NOMO-1 (cell line): Measurements from ENCODE around the gene DDX5.

Source experiments
- DNase-seq, 2 experiments: peaks; one replicate each; lab custom pipeline; 2025; ENCODE audit not compliant: unreplicated experiment in 2 of 2; lab: John Stamatoyannopoulos, UW

Gene DDX5

DNA sequence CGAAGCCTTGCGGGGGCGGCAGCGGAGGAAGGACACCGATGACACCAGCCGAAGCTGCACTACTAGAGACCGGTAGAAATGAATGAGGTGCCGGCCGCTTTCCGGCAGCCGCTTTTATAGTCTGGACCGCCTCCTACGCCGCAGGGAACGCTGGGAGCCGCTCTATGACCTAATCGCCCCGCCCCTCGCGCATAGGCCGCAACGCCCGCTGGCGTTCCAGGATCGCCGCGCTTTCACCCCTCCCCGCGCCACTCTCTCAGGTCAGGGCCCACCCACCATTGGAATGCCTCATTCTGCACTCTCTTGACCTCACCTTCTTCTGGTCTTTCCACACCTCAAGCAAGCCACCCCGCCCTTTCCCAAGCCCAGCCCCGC, at the start of gene DDX5:
Gene DDX5 (minus strand): TSS at position 89 of the 375 bp plus-strand sequence. CDS start 170 bp downstream, outside the sequence.
- DNase-seq = peak; percentile 97

GRCh38 chr17:64555281-64555680, 49.2 kb upstream of the DDX5 start:
- DNase-seq = no peak

GRCh38 chr17:64554028-64554637, 48.0 kb upstream of the DDX5 start:
- DNase-seq = no peak

DNA sequence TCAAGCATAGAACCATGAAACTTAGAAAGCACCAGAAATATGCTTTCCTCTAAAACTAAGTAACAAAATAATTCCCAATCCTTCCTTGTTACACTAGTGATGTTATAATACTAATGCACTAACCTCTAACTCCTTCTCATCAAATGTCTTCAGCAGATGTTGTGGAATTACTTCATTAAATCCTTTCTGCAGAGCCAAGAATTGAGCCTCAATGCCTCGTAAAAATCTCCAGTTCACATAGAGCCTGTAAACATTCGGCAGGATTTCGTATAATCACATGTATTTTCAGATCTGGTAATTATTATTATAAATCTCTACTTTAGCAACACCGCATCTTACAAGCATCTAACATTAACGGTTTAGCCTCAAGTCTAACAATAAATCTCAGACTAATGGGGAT, 45.4 kb upstream of the DDX5 start:
- no peak for DNase-seq

GRCh38 chr17:64547319-64547718, 41.2 kb upstream of the DDX5 start:
- no peak for DNase-seq

DNA sequence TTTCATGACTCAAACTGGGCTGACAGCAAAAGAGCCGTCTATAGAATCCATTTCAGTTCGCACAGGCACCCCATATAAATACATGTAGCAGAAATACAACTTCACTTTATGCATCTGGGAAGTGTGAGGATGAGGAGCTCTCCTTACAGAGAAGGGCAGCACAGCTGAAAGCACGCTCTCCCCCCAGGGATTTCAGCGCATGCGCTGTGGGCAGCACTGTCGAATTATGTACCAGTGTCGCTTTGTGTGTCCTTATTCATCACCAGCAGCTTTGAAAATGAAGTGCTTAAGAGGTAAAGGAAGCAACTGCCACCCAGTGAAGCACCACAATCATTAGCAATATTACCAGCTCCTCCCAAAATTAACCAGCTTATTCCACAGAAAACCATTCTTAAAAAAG, 40.6 kb upstream of the DDX5 start:
- DNase-seq = no peak

DNA sequence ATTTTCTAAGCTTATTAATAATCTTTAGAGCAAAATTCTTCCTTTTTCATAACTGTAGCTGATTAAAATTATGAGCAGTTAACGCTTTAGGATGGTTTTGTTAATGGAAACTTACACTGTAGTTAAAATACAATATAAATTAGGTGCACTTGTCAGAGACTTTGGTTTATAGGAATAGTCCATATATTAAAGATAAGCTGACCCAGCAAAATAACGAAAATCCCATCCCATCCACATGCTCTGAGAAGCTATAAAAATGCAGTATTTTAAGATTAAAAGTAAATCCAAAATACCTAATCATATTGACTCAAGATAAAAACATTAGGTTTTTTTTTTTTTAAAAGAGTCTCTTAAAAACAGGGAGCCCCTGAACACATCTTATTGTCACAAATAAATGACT, 38.7 kb upstream of the DDX5 start:
- no peak for DNase-seq

DNA sequence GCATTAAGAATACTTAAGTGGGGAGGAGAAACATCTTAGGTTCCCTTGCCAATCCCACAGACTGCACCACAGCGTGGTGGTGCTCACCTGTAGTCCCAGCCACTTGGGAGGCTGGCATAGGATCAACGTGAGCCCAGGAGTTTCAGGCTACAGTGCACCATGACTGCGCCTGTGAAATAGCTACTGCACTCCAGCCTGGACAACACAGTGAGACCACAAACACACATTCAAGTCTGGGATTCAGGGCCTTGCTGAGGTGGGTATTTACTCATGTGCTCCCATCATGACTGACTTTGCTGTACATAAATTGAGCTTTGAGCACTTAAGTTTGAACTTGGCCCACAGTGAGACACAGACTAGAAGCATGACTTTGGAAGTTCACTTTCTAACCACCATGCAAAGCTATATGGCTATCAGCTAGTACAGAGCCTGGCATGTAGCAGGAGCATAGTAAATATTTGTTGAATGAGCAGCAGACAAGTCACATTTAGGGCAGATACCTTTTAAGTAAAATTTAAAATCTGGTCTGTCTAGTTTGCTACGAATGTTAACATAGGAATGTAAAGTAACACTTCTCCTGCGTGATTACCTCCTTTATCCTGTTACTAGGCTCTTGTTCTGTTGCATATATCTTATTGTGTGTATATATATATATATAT, 34.2 kb upstream of the DDX5 start:
- DNase-seq = no peak

DNA sequence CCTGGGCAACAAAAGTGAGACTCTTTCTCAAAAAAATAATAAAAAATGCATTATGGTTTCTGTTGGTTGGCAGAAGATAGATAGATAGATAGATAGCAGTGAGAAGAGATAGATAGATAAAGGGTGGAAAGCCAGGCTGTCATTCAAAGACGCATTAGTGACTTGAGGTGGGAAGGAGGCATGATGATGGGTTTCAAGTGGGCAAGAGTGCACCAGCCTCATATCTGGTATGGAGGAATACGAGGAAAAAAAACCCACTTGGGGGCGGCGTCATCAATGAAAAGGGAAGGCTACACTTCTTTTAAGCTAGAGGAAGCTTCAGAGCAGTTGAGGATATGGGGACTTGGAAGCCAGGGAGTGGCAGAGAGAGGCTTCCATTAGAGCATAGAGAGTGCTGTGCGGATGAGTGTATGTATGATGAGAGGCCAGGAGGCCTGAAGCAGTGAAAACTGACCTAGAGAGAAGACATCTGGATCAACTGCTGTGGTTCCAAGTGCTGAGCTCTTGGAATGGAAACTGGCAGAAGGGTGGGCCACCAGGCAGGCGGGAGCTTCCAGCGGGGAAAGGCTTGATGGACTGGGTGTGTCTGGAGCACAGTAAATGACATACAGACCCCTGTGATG, 32.5 kb upstream of the DDX5 start:
- DNase-seq = no peak

- DNase-seq = no peak
Observed at GRCh38 chr17:64537488-64537887, 31.4 kb upstream of the DDX5 start.

DNA sequence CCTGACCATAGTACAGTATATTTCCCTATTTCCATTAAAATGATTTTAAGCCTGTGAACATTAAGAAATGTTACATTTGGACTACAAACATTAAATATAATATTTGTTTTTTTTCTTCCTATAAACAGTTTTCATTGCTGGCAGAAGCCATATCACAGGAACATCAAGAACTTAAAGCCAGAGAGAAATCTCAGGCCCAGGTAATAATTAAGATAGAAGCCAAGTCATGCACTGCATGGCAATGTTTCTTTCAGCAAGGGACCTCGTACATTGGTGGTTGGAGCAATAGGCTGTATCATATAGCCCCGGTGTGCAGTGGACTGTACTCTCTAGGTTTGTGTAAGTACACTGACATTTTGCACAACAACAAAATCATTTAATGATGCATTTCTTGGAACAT, 30.8 kb upstream of the DDX5 start:
- DNase-seq = no peak

GRCh38 chr17:64535357-64535756, 29.3 kb upstream of the DDX5 start:
- no peak for DNase-seq

GRCh38 chr17:64534187-64534586, 28.1 kb upstream of the DDX5 start:
- DNase-seq = no peak

- DNase-seq = no peak
Observed at GRCh38 chr17:64533784-64534183, 27.7 kb upstream of the DDX5 start.

DNA sequence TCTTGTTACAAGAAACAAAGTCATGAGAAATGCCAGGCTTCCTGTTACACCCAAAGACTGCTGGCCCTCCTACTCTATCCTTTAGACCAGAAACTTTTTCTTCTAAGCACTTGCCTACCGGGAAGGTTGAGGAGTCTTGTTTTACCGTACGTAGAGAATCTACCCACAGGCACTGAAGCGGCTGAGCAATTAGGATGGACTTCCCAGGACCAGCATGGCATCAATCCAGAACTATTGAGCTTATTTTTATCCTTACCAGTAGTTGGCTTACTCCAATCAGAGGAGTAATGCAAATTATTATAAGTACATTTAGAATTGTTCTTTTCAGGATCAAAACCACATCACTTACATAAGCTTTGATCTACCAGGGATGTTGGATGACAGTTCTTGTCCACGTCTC, 26.3 kb upstream of the DDX5 start:
- DNase-seq = no peak

- DNase-seq = no peak
Observed at GRCh38 chr17:64531955-64532371, 25.9 kb upstream of the DDX5 start.

DNA sequence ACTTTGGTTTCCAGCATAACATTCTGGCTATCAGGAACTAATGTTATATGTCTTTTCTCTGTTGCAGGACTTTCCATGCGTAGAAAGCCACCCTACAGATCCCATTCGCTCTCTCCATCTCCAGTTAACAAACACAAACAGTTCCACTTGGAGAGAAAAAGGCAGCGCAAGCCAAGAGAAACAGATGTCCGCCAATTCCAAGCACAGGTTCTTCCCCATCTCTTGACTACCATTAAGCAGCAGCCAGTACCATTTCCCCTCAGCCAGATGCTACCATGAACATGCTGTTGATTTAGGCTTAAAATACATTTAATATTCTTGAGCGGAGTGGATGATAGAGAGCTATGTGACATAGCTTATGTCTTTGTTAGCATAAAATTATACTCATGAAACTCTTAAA, 23.1 kb upstream of the DDX5 start:
- DNase-seq = no peak

GRCh38 chr17:64527914-64528313, 21.8 kb upstream of the DDX5 start:
- no peak for DNase-seq

DNA sequence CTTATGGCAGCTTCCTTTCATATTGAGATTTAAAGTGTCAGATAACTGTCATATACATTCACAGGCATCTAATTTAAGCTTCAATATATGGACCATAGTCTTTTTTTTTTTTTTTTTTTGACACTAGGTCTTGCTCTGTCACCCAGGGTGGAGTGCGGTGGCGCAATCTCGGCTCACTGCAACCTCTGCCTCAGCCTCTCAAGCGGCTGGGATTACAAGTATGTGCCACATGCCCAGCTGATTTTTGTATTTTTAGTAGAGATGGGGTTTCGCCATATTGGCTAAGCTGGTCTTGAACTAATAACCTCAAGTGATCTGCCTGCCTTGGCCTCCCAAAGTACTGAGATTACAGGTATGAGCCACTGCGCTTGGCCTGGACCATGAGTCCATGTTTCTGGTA, 14.3 kb upstream of the DDX5 start:
- DNase-seq = no peak

- no peak for DNase-seq
Observed at GRCh38 chr17:64519601-64520000, 13.5 kb upstream of the DDX5 start.

DNA sequence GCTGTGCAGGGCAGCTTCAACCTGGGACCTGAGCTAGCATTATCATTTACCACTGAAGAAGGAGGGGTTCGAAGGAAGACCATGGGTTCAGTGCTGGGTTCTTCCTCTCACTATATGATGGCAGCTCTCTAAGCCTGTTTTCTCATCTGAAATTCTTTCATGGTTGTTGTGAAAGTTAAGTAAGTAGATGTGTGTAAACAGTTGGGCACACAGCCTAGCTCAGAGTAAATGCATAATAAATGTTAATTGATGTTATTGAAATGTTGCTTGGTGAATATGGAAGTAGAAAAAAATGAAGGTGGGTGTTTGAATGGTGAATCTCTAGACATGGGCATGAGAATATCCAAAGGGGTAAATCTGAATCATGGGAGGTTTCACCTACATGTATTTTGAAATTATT, 9.7 kb upstream of the DDX5 start:
- no peak for DNase-seq

DNA sequence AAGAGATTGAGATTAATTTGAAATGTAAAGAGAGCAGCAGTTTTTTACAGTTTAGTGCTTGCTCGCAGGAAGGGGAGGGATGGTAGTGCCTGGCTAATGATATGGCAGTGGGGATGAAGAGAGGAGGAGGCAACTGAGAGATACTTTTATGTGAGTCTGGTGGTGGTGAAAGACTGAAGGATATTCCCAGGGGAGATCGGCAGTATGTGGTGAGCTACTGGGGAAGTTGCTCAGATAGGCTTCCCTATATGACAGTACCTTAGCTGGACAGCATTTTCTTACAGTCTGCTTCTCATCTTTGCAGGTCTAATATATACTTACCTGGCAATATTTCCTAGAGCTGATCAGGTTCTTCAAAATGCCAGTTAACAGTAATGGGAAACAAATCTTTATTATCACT, 9.3 kb upstream of the DDX5 start:
- no peak for DNase-seq
